Left forelimb (tissue), 1 donor: ENCODE data around the gene MPPED2.

ENCODE experiments used
- DNase-seq: peaks from one replicate; pipeline ENCODE4 v3.0.0-alpha.2; 2018; ENCODE audit warnings: low spot score

MPPED2 gene, protein sequence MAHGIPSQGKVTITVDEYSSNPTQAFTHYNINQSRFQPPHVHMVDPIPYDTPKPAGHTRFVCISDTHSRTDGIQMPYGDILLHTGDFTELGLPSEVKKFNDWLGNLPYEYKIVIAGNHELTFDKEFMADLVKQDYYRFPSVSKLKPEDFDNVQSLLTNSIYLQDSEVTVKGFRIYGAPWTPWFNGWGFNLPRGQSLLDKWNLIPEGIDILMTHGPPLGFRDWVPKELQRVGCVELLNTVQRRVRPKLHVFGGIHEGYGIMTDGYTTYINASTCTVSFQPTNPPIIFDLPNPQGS

DNA sequence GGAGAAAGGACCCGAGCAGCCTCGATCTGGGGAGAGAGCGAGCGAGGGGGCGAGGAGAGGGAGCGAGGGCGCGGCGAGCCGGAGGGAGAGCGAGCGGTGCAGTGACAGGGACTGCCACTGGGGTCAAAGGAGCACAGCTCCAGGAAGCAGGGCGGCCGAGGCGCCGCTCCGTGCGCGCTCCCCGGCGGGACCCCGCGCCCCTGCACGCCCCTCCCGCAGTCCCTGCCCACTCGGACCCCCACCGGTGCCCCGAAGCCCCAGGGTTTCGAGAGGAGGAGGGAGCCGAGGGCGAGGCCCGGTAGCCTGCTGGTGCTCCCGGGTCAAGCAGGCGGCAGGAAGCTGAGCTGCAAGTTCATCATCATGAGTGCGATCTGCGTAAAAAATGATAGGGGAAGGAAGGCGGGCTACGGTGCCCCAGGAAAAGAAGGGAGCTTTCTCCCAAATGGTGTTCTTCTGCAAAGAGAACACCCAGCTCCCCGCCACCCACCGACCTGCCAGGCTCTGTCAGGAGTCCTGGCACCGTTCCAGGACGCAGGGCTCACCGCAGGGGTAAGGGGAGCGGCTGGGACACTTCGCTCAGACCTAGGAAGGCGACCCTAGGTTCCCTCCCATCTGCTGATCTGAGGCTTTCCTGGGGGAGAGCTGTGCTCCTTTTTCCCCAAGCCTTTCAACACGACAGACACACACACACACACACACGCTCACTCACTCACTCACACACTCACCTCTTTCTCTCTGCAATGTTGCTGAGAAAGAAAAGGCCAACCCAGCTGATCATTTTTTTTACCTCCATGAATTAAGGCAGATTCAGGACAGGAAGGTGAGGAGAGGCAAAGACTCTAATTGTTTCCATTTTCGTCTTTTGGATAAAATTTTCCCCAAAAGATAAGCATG is at the start of gene MPPED2:
TSS of gene MPPED2 (minus strand) at position 103 of the 894 bp plus-strand sequence. CDS start 5,980 bp downstream, outside the sequence.
- peak; percentile 81 for DNase-seq

DNA sequence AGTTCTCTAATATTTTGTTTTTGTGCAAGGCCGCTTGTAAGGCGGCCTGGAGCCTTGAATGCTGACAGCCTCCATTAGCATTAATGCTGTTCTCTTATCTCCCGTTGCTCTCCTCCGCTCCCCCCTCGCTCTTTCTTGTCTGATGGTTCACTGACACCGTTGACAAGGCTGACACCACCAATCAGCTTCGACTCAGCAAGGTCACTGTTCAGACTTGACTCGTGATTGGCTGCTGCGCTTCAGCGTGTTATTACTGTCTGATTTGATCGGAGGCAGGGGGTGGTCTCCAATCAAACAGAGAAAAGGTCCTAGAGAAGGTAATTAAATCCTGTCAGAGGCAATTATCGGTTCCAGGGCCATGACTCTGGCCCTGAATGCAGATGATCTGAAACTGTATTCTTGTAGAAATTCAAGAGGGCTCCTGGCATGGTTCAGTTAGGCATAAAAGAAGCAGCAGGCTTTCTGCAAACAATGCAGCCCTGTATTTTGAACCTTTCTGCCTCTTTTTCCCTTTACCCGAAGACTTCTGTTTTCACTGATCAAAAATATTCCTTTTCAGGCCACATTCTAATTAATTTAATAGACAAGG is 49.3 kb upstream of the MPPED2 start:
- DNase-seq, result no peak

DNA sequence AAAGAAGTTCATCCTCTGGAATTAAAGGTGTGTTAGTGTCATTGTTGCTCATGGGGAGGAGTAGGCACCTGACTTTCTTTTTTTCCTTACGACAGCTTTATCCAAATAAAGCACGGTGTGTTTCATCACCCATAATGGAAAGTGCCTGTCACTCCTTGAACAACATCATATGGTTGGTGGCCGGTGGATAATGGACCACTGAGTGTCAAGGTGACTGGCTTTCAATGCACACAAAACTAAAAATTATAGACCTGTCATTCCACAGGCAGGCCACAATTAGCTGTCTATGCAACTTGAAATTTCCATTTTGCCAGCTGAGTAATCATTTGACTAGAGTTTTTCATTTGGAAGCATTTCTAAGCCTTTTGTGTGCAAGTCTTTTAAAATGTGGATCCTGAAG is 45.0 kb upstream of the MPPED2 start:
- DNase-seq, result no peak

DNA sequence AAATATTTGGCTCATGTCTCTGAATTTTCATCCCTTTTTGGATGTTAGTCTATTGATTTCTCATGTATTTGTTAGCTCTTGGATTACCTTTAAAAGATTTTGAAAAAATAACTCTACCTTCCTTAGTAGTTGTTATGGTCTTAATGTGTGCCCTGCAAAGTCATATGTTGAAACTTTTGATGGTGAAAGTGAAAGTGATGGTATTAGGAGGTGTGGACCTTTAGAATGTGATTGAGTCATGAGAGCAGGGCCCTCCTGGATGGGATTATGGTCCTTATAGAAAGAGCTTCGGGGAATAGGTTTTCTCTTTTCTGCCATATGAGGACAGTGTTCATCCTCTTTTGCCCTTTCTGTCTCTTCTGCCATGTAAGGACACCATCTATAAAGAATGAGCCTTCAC is 33.6 kb upstream of the MPPED2 start:
- no peak for DNase-seq

DNA sequence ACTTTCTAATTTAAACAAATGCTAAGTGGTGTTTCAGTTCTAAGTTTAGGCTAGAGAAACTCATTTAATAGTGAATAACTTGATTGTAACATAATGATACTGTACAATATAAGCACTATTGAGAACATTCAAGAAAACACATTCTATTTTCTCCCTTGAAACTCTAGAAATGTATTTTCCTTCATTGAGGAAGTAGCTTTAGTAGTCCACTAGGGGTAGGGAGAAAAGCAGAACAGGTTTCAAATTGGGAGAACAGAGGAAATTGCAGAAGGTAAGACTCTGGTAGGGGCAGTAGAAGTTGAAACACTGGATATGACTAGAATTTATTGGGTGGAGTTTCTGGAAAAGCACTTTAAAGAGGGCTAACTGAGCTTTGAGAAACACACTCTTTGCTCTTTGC is 31.6 kb upstream of the MPPED2 start:
- DNase-seq, result no peak

DNA sequence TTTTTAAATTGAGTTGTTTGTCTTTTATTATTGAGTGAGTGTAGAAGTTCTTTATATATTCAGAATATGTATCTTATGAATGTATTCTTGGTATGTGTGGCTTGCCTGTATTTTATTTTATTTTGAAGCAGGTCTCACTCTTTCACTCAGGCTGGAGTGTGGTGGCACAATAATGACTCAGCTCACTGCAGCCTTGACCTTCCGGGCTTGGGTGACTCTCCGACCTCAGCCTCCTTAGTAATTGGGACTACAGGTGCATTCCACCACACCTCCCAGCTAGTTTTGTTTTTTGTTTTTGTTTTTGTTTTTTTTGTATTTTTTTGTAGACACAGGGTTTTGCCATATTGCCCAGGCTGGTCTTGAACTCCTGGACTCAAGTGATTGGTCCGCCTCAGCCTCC is 24.5 kb upstream of the MPPED2 start:
- no peak for DNase-seq

DNA sequence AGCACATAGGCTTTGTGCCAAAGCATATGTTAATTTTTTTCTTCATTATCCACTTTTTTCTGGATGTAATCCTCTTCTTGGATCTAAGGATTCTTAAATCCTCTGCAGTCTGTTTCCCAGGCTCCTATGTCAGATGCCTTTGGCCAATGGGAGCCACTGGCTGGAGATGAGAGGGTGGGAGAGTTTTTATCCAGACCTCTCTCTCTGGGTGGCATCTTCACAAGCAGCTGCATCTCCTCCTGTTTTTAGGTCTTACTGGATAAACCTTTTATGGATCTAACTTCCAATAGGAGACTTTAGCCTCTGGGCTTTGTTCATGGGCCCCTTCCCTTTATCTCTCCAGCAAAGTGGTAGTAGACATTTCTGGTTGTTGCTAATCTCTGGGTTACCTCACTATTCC is 22.4 kb upstream of the MPPED2 start:
- DNase-seq, result no peak

DNA sequence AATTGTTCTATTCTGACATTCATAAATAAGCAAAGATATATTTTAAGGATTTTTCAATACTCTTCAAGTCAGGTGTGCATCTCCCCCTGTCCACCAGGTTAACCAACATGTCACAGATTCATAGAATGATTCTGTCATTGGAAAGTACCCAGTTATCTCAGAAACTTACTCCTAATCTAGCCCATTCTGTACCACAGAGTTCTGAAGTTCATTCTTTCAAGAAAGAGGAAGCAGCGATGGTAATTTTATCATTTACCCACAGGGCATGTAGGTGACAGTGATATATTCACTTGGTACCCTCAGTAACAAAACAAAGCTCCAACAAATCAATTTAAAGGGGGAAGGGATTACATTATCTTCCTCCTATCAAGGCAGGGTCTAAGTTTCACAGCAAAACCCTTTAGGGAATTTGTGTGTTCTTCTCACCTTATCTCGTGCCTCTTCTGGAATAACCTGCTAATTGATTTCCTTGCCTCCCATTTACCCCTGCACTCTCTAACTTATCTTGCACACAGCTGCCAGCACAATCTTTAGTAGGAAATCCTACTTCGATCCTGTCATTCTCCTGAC is 19.0 kb upstream of the MPPED2 start:
- no peak for DNase-seq

DNA sequence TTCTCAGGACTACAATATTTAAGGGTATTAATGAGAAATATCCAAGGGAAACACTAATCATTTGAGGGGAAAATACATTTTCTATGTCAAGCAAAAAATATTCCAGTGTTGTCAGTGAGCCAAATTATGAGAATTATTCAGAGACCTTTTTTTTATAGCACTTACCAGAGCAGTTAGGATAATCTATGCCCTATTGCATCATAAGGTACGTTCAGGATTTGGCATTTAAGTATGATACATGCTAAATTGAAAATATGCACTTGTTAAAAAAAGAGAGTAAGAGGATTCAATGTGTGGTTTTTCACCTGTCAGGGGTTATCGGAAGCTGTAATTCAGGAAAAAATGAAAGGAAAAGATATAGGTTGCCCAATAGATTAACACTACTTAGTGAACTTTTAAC is 17.2 kb upstream of the MPPED2 start:
- DNase-seq, result no peak

DNA sequence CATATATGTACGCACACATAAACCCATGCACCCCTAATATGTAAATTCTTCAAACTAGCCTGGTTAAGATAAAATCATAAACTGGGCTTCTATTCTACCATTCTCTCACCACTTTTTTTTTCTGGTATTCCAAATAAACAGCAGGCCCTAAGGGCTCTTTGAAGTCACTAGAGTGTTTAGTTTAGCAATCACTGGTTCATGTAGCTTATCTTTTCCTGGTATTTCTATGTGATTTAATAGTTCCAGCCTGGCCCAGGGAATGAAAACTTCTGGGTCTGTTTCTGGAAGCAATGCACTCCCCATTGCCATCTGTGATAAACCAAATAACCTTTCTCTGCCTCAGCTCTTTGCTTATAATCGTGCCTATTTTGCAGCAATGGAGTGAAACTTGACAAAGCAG is 10.7 kb upstream of the MPPED2 start:
- DNase-seq, result no peak

DNA sequence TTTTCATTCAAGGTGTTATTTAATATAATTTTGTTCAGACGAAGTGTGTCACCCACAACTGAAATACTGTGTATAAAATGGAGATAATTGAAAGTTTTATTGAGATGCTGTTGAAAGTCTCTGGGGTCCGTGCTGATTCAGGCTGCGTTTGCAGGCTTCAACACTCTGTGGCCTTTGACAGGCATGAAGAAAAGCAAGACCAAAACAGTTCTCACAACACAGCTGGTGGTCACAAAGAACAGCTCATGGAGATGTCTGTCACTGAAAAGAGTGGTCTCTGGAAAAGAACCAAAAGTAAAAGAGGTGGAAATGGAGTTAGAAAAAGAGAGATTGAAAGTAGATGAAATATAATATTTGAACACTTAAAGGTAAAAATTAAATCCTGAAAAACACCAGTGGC is 9.8 kb upstream of the MPPED2 start:
- no peak for DNase-seq

DNA sequence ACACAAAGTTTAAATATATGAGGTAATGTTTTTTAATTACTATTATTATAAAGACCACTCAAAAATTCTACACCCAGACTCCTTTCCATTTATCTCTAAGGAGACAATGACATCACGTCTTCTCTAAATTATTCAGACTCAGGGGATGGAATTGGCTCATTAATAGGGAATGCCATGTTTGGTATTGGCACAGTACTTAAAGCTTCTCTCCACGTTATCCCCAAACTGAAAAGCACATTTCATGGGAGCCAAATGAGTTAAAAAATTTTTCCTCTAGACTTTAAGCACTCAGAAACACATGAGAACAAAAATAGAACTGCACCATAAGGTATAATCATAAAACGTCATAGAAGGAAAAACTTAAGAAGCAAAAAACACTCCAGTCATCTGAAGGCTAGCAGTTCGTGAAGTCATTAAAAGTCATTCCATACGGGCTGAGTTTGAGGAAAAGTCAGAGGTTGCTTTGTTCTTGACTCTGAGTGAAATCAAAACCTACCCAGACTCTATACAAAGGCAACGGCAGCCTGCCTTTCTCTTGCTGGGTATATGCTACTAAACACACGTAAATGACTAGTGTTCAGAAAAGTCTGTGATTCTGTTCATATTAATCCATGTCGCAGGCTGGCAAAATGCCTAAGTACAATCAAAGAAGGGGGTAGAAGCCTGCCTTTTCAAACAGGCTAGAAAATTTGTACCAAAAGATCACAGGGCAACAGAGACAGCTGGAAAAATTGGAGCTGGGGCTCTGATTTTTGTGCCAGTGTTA is 8.7 kb upstream of the MPPED2 start:
- peak; percentile 65 for DNase-seq

DNA sequence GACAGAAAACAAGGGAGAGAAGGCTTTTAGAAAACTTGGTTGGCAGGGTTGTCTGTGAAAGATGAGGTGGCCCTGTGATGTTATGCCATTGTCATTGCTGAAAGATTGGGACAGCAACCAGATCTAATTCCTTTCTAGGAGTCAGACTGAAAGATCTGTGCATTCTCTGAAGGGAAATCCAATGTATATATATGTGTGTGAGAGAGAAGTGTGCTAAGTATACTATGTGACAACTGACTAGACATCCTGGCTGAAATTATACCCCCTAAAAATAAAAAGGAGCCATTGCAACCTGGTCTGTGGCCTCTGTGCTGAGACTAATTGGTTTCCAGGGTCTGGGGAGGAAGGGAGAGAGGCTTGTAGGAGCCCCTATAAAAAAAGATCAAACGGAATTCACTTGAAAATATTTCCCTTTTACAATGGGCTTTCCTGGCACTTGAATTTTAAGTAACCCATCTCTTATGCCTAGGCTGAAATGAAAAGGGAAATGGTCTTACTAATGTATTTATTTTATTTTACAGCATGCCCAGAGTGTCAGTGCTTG is 1.2 kb upstream of the MPPED2 start:
- no peak for DNase-seq

DNA sequence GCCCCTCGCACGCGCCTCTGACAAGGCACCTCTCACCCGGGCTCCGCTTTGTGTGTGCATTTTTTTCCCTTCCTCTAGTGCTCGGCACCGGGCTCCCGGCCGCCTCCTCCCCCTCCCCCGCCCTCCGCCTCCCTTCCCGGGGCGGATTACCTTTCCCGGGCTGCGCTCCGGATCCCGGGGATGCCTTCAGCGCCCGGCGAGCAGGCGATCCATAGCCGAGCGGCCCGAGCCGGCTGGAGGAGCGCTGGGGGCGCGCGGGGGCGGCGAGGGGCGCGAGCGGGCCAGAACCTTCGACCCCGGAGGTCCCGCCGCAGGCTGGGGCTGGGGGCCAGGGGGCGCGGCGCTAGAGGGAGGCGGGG is 282 bp downstream of the MPPED2 start:
- no peak for DNase-seq

DNA sequence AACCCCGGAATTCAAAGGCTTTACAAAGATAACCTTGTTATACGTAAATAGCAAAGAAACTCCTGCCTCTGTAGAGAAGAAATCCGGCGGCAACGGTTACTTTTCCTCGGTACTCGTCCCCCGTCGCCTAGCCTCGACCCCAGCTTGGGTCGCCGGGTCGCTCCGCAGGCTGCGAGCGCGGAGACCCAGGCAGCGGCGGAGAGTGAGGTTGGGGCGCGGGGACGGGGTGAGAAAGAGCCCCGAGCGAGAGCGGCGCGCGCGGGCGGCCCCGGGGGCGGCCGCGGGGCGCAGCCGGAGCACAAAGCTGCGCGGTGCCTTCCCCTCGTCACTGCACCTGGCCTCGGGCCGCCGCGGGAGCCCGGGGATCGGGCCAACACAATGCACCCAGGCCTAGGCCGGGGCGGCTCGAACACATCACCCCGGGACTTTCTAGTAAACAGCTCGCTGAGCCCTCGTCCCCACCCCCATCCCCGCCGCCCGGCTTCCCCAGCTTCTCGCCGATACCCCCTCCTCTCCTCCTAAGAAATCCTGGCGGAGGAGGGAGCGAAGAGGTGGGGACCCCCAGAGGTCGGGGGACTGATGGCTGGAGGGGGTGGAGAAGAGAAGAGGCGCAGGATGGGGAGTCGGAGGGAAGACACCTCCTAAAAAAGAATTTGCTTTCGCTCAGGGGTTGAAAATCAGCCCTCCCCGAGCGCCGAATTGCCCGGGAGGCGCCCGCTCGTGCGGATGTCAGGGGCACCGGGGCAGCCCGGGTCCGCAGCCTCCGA is 845 bp downstream of the MPPED2 start:
- DNase-seq, result peak; percentile 80

DNA sequence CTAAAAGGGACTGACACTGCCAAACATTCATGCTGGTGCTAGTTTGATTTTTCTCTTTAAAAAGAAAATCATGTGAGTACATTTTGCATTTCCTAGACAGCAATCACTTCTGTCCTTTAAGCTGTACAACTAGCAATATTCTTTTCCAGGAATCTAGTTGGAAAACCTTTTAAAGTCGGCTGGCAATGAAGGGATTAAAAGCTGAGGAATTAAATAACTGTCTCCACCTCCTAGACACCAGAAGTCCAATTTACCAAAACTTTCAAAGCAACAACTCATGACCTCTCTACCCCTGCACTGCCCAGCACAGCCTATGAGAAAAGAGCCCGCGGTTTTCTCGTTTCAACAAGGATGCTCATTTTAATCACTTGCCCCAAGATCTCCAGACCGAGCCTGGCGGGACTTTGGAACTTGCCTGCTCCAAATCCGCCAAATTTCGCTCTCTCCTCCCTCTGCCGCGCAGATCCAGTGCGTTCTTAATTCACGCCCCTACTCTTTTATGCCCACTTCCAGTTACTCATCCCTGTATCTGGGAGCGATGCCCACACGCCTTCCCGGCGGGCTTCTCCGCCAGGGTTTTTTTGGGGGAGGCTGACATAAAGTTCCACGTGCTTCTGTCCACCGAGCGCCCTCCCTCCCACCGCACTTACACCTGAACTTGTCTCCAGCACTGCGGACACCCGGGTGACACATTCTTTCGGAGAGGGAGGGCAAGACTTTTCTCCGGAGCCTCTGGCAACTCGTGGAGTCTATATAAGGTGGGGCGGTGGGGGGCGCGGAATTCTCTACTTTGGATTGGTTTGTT is 2.5 kb downstream of the MPPED2 start:
- no peak for DNase-seq

DNA sequence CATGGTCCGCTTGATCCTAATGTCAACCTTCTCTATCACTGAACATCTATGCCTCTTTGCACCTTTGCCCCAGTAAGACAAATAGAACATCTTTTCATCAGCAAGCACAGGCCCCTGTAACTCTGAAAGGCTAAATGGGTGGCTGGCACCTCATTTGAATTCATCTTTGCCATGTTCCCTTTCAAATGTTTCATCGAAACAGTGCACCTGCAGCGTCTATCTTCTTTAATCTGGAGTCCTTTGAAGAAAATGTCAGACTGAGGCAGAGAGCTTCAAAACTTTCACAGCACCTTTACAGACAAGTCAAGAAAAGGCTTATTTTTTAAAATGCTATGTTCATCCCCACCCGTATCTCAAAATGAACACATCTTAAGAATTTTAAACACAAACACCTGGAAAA is 3.4 kb downstream of the MPPED2 start:
- no peak for DNase-seq

DNA sequence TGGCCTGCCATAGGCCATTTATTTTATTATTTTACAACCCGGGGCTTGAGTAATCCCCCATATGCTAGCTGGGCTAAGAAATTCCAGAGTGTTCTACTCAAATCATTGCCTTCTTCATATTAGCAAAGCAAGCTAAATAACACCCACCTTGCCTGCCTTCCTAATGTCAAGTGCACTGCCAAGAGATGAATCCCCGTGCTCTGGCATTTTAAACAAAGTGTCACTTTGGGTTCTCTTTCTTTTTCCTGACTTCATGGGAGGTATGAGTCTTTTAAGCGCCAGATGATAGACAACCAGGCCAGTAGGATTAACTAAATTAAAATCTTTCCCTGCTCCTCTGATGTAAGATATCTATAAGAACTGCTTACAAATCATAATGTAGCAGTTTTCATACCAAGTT is 4.5 kb downstream of the MPPED2 start:
- DNase-seq, result no peak

DNA sequence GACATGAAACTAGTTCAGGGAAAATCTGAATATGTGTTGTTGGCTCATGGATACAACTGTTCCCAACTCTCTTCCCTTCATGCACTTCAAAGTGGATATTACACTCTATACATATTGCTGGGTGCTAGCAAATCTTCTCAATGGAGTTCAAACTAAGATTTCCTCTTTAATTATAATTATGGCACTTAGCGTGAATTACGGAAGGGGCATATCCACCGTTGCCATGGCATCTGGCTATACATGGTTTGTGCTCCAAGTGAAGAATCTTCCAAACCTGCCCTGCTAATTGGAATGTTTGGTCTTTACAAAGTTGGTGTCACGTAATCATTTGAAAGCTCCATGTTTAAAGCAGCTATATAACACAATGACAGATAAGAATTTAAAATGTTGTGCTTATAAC is 5.6 kb downstream of the MPPED2 start:
- DNase-seq, result no peak
